IPS DF 4.7 (cell line): ENCODE results near the gene MED9.
"Not testable (repeated sequence)": the region's sequence is repeated elsewhere in the genome, so short reads cannot be mapped to it uniquely, and the experiment has no call there.

Experiments
- DNase-seq: peaks from one replicate; pipeline ENCODE4 v3.0.0-alpha.2; 2013; ENCODE audit warnings: low spot score; ENCODE audit errors: extremely low read depth

Gene MED9, protein sequence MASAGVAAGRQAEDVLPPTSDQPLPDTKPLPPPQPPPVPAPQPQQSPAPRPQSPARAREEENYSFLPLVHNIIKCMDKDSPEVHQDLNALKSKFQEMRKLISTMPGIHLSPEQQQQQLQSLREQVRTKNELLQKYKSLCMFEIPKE

DNA sequence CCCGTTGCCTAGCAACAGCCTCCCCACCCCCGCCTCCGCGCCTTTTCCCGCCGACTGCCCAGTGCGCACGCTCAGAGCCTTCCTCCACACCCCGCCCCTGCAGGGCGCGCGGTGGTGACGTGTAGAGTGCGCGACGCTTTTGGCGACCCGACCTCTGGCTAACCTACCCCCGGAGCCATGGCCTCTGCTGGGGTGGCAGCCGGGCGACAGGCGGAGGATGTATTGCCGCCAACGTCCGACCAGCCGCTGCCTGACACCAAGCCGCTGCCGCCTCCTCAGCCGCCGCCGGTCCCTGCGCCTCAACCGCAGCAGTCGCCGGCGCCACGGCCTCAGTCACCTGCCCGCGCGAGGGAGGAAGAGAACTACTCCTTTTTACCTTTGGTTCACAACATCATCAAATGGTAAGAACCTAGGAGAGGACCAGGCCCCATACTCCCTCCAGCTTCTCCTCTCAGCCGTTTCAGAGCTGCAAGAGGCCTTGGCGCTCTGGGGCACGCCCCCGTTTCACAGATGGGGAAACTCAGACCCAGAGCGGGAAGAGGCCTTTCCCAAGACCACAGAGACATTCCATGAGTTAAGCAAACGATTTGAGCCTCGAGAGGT is at the start of gene MED9:
Gene MED9, plus strand, starts transcription at position 136 of the 603 bp plus-strand sequence. Its CDS starts 42 bp downstream, at position 178.
- no peak for DNase-seq

DNA sequence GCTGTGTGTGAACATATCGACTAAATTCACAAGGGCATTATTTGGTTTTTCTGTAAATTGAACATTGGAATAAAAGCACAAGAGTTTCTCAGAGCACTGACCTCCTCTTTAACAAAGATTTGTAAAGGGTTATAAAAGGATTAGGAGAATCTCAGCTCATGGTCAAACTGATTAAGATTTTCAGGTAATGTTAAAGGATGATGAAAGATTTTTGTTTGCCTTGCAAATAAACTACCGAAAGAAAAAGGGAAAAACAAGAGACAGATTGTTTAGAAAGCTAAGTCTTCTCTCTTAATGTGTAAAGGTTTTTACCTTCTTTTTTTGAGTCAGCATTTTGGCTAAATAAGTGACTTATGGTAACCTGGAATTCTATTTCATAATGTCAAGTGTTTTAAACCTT is 47.6 kb upstream of the MED9 start:
- DNase-seq, result no peak

DNA sequence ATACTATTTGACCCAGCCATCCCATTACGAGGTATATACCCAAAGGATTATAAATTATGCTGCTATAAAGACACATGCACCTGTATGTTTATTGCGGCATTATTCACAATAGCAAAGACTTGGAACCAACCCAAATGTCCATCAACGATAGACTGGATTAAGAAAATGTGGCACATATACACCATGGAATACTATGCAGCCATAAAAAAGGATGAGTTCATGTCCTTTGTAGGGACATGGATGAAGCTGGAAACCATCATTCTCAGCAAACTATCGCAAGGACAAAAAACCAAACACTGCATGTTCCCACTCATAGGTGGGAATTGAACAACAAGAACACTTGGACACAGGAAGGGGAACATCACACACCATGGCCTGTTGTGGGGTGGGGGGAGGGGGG is 45.9 kb upstream of the MED9 start:
- DNase-seq, result not testable (repeated sequence)

DNA sequence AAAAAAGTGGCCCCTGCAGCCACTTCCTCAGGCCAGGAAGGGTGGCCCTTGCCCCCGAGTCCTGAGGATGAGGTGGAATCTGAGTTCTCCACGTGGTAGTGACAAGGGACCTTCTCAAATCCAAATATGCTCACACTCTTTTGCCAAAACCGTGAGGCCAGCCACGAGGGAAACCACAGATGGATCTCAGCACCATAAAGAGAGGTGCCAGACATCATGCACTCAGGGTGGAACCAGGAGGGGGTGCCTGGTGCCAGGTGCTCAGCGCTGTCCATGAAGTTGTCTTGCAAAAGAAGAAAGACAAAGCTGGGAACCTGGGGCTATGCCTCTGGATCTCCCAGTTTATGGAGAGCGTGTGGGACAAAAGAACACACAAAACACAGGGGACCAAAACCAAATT is 45.2 kb upstream of the MED9 start:
- DNase-seq, result no peak

DNA sequence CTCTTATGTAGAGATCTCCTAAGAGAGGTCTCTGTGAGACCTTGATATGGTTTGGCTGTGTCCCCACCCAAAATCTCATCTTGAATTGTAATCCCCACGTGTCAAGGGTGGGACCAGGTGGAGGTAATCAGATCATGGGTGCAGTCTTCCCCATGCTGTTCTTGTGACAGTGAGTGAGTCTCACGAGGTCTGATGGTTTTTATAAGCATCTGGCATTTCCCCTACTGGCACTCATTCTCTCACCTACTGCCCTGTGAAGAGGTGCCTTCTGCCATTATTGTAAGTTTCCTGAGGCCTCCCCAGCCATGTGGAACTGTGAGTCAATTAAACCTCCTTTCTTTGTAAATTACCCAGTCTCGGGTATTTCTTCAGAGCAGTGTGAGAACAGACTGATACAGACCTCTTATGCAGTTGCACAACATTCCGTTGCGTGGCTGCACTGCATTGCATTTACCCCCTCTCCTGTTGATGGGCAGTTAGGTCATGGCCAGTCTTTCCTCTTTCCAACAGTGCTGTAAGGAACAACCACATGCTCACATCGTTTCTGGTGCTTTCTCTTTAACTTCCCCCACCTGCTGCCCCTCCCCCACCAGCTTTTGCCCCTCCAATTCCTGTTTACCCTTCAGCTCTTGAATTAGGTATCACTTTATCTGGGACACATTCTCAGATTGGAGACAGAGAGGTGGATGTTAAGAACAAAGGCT is 43.6 kb upstream of the MED9 start:
- no peak for DNase-seq

DNA sequence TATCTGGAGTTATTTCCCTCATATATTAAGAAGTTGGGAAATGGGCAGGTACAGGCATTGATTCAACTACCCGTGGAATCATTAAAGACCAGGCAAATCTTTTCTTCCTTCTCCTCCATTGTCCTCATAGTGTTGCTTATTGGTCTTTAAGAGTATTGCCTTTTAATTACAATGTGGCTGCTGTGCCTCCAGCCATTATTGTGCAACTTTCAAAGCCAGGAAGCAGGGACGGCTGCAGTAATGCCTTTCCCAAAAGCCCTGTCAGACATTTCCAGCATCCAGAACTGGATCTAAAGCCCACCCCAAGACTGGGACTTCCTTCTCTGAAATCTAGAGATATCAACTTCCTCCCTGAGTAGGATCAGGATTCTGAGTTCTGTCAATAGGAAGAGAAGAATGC is 42.3 kb upstream of the MED9 start:
- no peak for DNase-seq

DNA sequence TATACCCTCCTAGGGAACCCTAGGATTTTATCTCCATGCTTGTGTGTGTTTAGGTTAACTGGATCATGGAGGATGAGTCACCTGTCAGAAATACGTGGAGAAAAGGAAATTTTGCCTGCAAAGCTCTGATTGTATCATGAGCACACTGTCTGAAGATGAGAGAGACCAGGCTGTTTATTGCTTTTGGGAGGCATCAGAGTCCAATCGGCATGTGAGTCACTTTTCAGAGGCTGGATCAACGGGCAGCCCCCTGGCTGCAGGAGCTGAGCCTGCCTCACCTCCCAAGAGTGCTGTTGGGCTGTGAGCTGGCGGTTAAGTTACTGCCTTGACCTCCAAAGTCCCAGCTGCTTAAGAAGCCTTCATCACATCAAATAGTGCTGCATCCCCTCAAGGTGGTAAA is 41.5 kb upstream of the MED9 start:
- DNase-seq, result no peak

DNA sequence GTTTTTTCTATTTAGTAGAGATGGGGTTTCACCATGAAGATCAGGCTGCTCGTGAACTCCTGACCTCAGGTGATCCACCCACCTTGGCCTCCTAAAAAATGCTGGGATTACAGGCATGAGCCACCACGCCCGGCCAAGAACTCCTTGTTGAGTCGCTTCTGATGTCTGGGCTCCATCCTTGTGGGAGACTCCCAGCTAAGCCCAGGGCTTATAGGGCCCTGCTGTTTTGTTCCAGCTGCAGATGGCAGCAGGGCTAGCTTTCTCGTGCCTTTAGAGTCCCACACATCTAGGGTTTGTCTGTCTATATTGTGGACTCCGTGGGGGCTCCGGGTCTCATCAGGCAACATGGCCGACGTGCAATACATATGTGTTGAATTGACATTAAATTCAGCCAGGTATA is 39.3 kb upstream of the MED9 start:
- DNase-seq, result no peak

DNA sequence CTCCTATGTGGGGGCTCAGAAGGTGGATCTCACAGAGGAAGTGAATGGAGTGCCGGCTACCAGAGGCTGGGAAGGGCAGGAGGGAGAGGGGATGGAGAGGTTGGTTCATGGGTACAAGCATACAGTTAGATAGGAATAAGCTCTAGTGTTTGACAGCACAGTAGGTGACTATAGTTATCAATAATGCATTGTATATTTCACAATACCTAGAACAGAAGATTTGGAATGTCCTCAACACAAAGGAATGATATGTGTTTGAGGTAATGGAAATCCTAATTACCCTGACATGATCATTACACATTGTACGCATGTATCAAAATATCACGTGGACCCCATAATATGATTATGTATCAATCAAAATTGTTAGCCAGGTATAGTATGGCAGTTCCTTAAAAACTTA is 38.9 kb upstream of the MED9 start:
- no peak for DNase-seq

DNA sequence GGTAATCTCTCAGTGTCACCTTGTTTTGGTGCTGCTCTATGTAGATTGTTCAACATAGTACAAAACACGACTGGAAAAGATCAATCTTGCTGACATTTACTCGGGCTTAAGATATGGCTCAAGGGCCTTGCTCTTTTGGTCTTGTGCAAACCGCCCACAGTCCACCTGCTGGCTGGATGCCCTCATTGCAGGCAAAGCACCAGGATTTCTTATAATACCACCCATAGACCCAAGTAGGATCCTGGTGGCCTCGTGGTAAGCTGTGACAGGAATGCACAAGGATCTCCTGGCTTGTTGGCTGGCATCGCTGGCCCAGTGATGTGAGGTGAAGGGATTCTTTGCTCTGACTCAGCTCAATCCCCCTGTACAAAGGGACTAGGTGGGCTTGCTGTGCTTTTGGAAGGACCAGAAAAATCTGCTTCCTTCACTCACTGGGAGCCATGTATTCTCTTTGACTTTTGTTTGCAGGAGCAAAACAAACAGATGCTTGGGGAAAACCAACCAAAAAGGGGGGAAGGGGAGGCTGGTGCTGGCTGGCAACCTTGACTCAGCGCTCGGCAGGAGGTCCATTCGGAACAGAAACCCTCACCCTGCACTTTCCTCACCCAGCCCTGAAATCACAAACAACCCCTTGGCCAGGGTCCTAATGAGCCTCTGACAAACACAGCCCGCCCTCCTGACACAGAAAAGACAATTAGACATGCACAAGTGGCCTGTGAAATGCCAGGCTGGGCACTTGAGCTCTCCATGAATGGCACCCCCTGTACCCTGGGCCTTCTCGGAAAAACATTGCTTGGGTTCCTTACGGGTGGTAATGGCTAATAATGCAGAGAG is 36.6 kb upstream of the MED9 start:
- peak; percentile 62 for DNase-seq

DNA sequence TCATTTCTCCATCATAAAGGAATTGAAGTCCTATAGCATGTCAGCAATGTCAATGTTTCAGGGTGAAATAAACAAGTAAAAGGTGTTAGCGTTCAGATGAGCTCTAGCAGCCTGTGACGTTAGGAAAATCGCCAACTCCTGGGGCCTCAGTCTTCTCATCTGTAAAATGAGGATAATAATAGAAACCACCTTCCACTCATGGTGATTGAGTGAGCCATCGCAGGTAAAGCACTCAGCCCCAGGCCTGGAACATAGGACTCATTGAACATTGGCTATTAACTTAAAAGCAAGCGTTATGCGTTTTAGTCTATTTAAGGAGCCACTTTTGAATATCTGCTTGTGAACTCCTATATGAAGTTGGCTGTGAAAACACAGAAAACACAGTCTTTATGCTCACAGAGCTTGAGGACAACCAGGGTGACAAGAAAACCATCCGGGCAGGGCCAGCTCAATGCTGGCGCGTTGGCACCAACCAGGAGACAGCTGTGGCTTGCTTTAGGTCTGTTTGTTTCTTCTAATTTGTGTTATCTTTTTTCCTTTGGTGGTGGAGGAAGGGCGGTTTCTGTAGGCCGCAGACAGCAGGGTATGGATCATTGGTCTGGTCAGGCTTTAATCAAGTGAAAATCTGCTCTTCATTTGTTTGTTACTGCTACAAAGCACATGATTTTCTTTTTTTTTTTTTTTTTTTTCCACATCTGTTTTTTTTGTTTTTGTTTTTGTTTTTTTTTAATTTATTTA is 35.7 kb upstream of the MED9 start:
- no peak for DNase-seq

DNA sequence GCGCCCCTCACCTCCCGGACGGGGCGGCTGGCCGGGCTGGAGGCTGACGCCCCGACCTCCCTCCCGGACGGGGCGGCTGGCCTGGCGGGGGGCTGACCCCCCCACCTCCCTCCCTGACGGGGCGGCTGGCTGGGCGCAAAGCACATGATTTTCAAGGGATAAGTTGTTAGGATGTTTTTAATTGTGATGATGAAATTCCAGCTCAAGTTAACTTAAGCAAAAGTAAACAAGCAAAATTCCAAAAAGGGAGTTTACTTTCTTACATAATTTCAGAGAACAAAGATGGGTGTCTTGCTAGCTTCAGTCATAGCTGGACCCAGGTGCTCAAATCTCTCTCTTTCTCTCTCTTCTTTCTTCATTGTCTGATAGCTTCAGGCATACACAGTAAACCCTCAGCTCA is 33.6 kb upstream of the MED9 start:
- no peak for DNase-seq

DNA sequence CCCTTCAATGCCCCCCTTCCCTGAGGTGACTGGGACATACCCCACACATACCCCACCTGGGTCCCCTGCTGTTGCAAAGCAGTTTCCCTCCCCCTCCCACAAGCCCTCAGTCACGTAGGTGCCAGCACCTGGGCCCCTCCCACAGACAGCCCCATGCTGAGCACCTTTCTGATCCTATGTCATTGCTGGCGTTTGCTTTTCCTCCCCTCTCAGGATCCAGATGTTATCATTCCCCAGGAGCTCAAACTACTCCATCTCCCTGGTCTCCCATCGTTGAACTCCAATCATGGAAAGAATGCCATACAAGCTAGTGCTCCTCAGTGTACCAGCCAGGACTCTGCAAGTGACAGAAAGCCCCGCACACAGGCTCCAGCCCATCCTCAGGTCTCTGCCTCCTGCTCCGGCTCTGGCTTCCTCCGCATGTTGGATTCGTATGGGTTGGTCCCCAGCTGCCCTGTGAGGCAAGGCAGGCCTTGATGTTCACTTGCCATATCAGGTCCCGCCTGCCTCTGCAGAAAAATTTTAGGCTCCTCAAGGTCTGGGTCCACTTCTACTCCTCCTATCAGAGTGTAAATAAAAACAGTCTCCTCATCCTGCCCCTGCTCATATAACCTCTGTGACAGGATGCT is 31.4 kb upstream of the MED9 start:
- no peak for DNase-seq

DNA sequence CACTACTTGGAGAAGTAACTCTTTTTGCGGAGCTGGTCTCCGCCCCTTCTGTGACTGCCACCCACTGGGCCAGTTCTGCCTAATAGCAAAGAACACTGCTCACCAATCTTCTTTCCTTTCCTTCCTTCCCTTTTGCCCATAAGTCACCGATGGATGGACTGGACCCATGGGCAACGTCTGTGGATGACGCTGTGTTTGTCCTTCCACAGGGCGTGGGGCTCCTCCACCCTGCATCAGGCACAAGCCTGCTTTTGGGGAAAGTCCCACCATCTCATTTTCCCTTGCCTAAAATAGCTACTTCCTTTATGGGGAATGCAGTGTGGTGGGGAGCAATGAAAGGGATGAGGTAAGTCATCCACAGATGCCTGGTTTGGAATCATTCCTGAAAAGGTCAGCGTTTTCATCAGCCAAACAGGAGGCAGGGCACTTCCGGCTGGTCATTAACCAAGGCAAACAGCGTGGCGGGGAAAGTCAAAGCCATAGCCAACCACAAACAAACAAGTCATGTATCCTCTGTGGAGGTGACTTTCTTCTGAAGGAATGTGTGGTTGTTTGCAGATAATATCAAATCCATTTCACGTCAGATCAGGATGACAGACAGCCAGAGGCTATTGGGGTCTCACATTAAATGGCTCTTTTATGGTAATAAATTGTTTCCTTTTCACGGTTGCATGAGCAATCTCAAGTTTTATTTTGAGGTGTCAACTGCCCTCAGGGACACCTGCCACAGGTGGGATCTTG is 30.7 kb upstream of the MED9 start:
- DNase-seq, result no peak

DNA sequence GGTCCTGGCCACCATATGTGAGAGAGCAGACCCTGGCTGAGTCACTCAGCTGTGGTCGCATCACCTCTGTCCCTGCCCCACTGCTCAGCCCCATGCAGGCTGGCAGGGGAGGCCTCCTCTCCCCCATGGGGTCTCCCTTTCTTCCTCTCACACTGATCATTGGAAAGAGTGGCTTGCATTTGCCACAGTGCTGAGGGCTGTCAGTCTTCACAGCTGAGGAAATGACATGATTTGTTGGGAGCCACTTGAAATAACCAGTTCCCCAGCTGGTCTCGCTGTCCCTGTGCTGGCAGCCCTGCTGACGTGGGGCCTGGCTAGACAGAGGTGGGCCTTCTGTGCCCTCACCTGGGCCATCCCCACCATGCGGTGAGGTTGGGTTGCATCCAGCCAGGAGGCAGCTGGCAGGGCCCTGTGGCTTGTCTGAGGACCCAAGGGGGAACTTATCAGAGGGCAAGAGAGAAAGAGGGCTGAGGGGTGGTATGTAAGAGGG is 30.1 kb upstream of the MED9 start:
- DNase-seq, result no peak

DNA sequence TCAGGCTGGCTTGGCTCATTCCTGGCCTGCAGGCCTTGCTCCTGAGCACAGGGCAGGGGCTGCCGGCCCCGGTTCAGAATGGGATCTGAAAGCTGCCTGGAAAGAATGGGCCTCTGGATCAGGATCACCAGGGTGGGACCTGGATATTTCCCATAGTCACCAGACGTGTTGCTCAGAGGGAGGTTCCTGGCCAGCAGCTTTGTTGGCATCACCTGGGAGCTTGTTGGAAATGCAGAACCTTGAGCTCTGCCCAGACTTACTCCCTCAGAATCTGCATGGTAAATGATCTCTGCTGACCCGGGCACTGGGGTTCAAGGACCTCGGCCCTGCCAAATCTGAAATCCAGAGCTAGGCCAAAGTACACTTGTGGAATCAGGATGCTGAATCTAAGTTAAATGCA is 29.5 kb upstream of the MED9 start:
- DNase-seq, result no peak

DNA sequence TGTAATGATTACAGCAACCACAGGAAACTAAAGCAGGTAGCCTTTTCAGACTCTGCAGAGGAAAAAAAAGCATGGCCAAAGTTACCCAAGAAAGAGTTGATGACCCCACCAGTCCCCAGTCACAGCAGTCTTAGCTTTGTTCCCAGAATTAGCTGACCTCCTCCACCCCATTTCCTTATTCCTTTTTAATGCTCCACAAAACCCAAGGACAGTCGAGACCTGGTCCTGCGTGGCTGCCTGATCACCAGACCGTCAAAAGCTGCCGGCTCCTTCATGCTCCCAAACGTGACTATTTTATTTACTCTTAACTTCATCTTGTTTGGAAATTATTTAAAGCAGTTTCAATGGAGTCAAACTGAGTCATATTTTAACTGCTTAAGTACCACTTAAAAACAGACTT is 28.7 kb upstream of the MED9 start:
- DNase-seq, result no peak

DNA sequence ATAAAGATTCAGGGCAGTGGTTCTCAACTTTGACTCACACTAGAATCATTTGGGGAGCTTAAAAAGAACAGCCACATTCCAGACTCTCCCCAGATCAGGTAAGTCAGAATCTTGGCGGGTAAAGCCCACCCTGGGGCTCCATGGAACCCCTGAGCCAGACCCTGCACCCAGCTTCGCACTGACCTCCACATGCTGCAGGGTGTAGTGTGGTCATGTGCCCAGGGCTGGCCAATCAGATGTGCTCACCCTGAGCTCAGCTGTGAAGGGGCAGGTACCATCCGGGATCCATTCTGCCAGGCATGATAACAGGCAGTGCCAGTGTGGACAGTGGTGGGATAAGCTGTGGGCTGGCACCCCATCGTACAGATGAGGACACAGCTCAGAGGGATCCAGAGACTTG is 28.1 kb upstream of the MED9 start:
- DNase-seq, result no peak

DNA sequence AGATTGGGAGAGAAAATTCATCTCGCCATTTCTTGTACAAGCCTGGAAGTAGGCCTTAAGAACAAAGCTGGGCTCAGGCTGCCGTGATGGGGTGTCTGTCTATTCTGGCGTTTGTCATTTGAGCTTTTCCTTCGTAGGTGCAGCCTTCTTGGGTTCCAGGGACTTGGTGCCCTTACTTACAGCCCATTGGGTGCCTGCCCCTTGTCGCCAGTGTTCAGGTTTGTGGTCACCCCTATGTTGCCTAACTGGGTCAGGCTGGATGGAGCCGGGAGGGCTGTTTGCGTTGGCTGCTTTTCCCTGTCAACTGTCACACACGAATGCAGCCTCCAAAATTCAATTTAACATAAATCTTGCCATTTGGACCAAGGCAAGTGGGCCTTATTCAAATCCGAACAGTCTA is 23.7 kb upstream of the MED9 start:
- DNase-seq, result no peak

DNA sequence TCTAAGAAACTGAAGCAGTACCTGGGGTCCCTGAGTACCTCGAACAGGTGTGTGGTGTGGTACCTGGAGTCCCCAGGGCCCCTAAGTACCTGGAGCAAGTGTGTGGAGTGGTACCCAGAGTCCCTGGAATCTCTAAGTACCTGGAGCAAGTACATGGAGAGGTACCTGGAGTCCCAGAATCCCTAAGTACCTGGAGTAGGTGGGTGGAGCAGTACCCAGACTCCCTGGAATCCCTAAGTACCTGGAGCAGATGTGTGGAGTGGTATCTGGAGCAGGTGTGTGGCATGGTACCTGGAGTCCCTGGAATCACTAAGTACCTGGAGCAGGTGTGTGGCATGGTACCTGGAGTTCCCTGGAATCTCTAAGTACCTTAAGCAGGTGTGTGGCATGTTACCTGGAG is 22.5 kb upstream of the MED9 start:
- no peak for DNase-seq
